HuH-7 (cell line): ENCODE results near the gene RIT2.

Source experiments
- DNase-seq: peaks from one replicate; pipeline ENCODE4 v3.0.0; 2011; ENCODE audit warnings: low spot score

RIT2 gene

DNA sequence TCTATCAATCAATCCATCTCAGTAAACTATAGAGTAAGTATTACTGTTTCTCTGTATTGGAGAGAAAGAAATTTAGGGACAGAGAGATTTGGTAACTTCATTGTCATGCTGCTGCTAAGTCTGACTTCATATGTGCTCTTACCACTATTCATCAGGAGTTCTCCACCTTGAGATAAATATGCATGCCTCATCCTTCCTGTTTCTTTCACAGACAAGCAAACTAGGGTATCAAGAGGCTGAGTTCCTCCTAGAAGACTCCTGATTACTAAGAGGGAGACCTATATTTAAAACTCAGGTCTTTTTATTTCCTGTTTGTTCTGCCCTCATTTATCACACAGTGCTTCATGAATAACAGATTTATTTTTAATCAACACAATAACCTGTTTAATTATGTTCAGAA, 34.1 kb downstream of the RIT2 start:
- DNase-seq, result no peak

DNA sequence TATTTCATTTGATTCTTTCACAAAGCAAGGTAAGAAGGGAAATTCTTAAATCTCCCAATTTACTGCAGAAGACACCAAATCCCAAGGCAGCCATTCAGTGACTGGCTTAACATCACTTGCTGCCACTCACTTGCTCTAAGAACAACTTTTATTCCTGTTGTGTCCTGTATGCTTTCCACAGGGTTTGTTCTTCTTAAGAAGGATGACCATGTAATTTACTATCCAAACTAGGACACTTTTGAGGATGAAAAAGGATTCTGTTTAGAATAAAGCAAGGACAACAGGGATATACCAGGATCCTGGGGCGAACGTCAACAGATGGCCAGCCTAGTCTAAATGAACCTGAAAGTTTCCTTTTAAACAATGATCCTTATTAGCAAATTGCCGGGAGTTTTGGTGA, 34.8 kb downstream of the RIT2 start:
- no peak for DNase-seq

DNA sequence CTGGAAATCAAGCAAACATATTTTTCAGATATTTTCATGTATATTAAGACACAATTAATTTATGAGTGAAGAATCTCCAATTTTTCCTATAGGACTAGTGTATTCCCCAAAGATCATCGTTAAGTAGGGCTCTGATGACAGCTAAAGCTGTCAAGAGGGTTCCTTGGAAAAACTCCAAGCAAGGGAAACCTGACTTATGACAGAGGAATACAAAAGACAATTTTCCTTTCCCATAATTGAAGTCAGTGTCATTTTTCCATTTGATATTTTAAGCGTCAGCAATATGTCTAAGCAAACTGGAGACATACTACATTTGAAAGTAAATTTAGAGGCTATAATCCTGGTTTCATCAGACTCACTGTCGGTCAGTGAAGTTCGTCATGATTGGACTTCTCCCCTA, 36.1 kb downstream of the RIT2 start:
- DNase-seq, result no peak

DNA sequence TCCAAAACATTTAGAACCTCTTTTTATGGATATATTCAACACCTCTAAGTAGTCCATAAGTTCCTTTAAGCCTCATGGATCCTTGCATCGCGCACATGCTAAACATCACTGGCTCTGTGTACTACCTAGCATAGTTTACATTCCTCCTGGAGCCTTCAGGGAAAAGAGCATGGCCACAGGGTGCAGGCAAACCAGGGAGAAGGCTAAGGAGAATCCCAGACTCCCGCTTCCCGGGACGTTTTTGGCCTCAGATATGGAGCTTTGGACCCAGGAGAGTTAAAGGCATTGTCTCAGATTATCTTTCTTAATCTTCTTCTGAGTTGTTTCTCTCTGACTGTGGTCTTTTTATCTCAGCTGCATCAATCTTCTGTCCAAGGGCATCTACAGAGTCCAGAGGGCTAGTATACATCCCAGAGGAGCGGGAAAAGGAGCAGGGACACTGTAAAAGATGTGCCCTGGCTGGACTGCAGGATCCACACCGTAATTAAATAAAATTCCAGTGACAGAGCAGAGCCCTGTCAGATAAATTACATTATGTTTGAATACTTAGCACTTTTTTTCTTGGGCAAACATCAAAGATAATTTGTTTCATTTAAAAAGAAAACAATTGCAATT, 36.9 kb downstream of the RIT2 start:
- DNase-seq, result no peak

DNA sequence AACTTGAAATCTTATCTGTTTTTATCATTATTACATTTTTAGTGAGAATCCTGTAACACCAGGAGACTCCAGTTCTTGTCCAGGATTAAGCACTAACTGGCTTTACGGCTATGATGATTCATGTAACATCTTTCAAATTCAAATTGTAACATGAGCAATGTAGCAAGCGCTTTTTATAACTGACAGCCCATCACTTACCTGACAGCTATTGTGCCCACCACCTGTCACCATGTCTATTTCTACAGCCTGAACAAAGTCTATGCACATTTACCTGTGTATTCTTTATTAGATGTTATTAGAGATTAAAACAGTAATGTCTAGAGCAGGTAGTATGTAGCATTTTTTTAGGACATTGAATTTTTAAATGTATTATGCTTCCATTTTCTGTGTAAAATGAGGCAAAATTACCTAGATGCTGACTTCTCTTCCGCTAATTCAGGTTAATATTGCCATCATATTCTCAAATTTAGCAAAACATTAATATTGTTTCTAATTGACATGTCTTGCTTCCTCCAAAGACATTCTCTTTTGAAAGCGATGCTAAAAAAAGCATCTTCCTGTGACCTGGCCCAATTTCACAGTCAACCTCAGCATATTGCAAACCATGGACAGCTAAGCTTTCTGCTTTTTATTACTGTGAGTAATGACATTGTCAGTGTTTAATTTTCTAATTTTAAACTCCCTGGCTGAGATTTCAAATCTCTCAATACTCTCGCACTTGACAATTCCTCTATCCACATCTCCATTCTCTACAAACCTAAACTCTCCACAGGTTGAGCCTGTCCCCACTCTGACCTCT, 37.8 kb downstream of the RIT2 start:
- DNase-seq, result no peak

DNA sequence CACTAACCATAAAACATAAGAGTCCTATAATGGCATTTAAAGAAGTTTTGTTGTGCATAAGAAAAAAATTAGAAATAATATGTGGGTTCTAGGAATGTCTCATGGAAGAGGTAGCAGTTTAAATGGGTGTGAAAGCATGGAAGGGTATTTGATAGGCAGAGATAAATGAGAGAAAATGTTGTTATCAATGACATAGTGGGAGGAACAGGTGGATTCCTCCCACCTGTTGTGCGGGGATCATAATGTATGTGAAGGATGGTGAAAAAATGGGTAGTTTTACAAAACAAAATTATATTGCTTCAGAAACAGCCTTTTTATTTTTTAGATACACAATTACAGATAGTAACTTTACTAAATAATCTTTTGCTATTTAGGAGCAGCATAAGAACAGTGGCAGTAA, 41.7 kb downstream of the RIT2 start:
- DNase-seq, result no peak

DNA sequence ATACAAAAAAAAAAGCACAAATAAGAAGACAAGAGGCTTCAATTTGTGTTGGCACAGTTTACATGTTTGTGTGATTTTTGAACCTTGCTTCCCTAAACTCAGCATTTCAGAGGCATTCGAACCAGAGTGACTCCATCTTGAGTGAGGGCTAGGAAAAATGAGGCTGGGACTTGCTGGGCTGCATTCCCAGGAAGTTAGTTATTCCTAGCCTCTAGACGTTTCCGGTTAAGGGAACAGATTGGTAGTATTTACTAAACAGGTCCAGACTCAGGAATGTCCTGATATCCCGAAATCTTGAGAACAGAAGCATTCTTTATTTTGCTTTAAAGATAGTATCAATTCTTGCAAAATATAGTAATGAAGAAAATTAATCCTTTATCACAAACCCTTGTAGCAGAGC, 46.7 kb downstream of the RIT2 start:
- no peak for DNase-seq

DNA sequence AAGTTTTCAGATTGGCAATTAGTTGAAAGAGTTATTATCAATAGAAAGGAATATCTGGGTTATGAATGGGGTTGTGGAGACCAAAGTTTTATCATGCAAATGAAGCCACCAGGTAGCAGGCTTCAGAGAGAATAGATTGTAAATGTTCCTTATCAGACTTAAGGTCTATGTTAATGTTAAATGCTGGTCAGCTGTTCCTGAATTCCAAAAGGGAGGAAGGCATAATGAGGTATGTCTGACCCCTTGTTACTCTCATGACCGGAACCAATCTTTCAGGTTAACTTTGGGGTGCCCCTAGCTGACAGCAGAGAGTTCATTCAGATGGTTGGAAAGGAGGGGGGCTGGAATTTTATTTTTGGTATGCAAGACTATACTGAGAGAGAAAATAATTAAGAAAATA, 47.9 kb downstream of the RIT2 start:
- DNase-seq, result no peak

DNA sequence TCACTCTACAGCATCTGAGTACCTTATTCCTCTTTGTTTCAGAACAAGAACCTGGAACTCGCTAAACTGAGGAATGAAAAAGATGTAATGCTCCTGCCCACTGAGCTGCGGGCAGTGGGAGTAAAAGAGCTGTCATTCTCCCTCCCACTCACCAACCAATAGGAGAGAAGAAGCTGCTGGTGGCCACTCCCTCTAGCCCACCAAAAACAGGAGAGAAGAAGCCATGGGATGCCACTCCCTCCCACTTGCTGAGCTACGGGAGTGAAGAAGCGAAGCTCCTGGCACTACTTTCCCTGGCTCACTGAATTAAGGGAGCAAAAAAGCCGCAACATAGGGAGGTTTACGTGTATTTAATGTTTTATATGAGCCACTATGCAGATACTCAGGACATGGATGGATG, 53.7 kb downstream of the RIT2 start:
- no peak for DNase-seq

DNA sequence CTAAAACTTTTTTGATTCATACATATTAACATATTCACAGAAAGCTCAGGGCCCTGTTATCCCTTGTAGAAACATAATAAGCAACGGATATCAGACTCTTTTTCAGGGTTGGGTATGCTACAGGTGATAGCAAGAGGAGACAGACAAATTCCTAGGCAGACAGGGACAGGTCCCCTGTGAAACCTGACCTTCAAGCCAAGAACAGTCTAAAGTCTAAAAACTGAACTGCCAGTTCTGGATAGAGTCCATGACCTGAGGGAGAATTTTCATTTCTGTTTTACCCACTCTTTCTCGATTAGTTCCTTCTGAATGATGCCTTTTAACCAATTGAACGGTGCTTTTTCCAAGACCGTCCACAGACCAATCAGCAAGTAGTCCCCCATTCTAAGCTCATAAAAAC, 54.2 kb downstream of the RIT2 start:
- no peak for DNase-seq

DNA sequence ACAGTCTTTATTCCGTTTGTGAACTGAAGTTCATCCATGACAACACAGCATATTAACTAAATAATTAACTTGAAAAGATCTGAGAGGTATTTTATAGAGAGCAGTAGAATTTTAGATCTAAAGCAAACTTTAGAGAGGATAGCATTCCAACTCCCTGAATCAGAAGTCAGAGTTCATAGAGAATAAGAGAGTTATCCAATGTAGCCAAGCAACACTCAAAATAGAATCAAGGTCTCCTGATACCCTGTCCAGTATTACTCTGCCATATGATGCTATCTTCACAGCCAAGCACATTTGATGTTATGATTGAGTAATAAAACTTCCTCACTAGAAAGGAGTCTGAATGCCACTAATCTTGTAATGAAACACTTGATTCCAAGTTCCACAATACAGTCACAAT, 55.5 kb downstream of the RIT2 start:
- DNase-seq, result no peak

DNA sequence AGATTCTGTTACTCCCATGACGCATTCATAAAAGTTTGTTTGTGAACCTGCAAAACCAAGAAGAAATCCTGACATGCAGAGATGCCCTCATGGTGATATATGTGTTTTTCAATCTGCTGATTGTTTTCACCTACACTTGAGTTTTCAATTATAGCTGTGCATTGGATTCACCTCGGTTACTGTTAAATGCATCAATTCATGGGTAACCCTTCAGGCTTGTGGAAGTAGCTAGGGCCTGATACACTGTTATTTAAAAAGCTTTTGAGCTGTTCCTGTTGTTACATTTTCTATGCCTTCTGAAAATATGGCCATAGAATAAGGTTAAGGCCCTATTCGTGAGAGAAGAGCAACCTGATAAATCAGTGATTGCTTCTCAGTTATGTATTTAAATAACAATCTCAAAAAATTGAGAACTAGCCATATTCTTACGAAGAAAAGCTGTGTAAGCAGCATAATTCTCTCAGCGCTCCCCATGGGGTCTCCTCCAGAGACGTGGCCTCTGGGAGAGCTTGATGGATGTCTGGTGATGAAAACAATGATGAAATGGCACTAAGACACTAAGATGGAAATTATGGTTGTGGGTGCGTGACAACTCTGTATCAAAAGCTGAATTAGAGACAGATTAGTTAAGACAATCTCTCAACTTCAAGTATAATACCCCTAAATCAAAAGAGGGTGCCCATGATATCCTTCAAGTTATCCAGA, 60.5 kb downstream of the RIT2 start:
- DNase-seq, result no peak

DNA sequence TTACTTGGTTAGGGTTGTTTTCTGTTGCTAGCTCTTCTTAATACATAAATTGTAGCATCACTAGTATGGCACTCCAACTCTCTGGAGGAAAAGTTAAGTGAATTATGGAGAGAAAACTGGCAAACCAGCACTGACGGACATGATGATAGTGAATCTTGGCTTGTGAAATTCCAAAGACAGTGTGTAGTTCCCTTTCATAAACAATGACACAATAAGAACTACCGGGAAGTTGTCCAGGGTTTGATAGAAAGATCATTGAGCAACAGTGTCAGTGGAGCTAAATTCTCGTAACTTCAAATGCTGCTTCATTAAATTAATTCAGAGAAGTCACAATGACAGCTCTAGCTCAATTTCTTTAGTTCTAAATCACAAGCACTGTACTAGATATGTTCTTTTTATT, 66.5 kb downstream of the RIT2 start:
- no peak for DNase-seq

DNA sequence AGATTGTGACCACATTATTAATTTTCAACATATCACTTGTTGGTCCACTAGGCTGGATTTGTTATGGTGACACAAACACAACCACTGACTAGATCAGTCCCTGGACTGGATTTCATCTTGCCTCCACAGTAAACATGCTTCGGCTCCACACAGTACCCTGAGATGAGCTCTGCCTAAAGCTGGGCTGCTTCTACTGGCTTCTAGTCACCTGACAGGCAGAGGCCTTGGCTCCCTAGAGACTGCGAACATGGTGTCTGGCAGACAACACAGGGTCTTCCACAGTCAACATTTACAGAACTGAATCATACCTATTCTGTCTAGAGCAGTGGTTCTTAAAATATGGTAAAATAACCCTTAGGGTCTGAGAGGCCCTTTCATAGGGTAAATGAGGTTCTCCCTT, 69.2 kb downstream of the RIT2 start:
- DNase-seq, result no peak

DNA sequence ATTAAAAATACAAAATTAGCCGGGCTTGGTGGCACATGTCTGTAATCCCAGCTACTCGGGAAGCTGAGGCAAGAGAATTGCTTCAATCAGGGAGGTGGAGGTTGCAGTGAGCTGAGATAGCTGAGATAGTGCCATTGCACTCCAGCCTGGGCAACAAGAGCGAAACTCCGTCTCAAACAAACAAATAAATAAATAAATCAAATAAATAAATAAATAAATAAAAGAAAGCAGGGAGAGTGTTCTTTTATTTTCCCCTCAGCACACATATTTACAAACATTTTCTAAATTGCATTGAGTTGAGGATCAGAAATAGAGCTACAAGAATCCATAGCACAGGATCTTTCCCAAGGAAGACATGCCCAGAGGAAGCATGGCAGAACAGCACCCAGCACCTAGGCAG, 71.9 kb downstream of the RIT2 start:
- no peak for DNase-seq

DNA sequence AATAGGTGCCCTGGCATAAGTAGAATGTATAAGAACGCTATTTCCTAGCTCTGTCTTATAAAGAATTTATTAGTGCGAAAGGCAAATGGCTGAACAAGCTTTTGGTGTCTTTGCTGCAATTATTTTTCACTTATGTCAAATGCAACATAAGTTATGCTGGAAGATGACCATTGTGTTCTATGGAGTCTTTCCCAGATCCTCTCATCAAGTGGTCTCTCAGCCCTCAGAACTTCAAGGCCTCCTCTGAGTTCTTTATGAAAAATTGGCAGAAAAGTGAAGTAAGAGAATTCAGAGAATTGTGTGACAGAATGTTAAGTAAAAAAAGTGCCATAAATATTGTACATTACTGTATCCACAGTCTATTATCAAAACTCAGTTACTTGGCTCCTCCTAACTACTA, 75.2 kb downstream of the RIT2 start:
- no peak for DNase-seq

DNA sequence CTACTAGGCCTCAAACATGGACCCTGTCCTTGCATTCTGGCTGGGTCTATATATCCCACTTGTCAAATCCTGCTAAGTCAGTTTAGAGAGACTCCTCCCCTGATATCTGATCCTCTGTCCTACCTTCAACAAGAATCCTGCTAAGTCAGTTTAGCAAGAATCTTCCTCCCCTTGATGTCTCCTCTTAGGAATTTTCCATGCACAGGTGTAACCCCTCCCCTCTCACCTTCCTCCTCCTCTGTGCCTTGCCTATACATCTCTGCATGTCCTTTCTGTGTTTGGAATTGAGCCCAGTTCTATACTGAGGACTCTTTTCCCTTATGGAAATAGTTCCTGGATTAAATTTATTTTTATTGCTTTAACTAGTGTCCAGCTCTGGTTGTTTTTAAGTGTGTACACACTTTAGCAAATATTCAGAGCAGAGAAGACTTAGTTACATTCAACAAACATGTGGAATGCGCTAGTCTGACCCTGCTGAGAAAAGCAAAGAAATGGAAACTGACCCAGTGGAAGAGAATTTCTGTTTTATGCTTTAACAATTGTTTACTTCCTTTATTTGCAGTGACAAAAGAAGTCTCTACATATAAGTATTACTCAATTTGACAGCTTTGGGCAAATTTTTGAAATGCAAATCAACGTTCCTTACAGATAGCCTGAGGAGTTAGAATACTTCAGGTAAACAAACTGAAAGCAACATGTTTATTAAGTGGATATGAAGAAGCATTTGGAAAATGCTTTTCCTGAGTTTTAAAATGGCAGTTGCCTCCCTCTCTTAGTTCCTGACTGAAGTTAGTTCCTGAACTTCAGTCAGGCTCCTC, 80.6 kb downstream of the RIT2 start:
- DNase-seq, result no peak

DNA sequence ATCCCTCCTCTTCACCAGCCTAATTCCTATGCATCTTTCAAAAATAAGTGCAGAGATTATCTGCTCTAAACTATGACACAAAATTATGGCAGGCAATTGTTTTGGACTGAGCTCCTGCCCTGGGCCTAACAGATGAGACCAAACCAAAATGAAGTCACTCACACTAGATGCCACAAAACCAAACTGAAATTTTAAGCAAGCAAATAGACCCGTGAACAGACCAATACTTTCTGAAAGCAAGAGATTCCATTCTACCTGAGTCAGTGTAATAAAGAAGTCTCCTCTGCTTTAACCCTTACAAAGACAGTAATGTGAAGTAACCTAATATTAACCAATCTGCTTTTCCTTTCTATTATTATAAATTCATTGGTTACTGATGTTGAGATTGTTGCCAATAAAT, 84.3 kb downstream of the RIT2 start:
- no peak for DNase-seq

DNA sequence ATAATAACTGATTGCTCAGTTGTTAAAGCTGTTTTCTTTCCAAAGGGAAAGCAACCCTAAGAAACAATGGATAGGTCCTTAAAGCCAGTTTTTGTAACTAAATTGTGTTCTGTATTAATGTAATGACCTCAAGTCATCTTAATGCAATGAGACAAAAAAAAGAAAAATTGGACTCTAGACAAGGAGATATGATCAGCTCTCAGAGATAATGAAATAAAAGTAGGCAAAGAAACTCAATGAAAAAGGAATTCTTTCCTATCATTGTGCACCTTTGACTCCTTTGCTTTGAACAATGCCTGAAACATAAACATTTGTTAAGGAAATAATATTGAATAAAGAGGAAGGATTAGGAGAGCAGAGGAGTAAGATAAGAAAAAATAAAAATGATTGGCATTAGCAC, 86.1 kb downstream of the RIT2 start:
- no peak for DNase-seq

DNA sequence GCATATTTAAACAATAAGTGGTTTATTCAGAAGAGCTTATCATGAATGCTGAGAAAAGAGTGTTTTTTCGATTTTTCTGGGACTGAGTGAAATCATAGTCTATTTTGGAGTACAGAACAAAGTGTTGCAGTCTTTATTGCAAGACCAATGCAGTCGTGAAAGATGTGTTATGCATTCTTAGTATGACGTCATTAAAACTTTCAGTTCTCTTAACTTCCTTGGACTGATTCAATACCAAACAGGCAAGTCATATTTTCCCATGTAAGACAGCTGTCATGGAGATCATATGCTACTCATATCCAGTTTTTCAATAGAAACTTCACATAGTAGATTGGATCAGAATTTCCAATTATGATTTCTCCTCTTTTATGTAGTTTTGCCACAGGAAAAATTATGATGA, 92.6 kb downstream of the RIT2 start:
- DNase-seq, result no peak

DNA sequence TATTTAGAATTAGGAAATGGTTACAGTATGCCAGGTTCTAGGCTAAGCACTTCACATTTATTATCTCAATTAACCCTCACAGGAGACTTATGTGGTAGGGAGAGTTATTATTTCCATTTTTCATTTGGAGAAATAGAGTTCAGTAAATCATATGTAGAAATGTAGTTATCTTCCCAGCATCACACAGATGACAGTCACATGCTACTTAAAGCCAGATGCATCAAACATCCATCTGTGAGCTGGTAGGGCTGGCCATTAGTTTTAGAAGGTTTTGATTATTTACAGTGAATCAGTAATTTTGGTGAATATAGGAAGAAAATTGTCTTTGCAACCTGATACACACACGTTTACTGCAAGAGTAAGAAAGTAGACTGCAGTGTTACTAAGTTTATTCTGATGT, 97.9 kb downstream of the RIT2 start:
- DNase-seq, result no peak

DNA sequence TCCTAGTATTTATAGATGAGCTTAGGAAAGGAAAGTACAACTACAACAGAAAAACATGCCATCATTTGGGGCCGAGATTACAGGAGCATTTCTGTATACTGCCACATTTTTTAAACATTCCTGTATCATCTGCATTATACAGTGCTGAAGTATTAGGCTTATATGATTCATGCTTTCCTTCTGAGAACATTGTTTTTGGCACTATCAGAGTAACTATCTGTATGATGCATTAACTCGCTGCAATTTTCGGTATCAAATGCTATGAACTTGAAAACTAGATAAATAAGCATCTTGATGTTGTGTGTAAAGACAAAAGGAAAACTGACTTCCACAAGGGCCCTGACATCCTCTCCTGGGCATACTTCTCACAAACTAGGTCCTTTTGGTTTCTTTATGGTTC, 102.0 kb downstream of the RIT2 start:
- no peak for DNase-seq

DNA sequence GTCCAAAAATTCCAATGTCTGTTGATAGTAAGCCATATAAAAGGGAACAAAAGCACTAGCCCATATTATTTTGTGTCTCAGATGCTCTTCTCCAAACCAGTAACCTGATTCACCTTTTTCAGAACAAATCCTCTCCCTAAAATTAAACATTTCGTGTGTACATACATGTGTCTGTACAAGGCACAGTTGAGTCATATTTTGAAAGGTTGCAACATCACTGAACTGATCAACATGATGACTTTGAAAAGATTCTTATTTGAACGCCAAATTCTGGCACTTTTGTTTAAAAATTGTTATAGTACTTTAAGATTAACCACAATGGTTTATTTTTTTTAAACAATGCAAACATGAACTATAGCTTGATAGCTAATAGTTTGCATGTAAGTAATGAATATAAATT, 102.5 kb downstream of the RIT2 start:
- no peak for DNase-seq
